GM20000 (cell line): ENCODE measurements around the gene MTAP.

Experiments used
- DNase-seq: peaks from one replicate; pipeline ENCODE4 v3.0.0; 2012; ENCODE audit warnings: low spot score
- TF ChIP-seq, protein P1 (sequence below): IDR thresholded peaks from 2 replicates; pipeline ENCODE4 v1.5.1; 2012; ENCODE audit warnings: mild to moderate bottlenecking, control low read depth; ENCODE audit errors: extremely low read depth, missing control alignments

Gene MTAP

DNA sequence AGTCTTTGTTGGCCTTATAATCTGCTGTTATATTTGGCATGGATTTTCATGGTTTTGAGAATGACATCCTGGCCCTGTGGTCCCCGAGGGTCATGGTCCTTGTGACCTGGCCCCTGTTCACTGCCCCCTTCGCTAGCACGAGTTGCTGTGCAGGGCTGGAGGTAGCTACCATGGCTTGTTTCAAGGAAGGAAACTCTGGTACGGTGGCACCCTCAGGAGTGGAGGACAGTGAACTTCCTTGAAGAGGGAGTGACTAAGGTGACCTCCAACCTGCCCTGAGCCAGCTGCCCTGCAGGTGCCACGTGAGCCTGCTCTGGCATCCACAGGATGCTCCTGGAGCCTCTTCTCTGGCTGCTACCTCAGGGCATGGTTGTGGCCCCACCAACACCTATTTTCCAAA, 62.1 kb downstream of the MTAP start:
- TF ChIP-seq, protein P1, sequence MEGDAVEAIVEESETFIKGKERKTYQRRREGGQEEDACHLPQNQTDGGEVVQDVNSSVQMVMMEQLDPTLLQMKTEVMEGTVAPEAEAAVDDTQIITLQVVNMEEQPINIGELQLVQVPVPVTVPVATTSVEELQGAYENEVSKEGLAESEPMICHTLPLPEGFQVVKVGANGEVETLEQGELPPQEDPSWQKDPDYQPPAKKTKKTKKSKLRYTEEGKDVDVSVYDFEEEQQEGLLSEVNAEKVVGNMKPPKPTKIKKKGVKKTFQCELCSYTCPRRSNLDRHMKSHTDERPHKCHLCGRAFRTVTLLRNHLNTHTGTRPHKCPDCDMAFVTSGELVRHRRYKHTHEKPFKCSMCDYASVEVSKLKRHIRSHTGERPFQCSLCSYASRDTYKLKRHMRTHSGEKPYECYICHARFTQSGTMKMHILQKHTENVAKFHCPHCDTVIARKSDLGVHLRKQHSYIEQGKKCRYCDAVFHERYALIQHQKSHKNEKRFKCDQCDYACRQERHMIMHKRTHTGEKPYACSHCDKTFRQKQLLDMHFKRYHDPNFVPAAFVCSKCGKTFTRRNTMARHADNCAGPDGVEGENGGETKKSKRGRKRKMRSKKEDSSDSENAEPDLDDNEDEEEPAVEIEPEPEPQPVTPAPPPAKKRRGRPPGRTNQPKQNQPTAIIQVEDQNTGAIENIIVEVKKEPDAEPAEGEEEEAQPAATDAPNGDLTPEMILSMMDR: no peak
- no peak for DNase-seq

DNA sequence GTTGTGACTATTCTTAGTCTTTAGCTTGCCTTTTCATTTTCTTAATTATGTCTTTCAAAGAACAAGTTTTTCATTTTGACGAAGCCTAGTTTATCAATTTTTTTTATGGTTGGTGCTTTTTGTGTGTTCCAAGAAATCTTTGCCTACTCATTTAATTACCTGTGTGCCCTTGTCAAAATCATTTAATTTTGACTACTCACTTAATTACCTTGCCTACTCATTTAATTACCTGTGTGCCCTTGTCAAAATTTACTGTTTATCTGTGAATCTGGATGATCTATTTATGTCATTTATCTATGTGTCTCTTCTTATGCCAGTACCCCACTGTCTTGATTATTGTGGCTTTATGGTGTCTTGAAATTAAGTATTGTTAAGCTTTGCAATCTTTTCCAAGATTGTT, 63.9 kb downstream of the MTAP start:
- DNase-seq: no peak
- TF ChIP-seq, protein P1: no peak

DNA sequence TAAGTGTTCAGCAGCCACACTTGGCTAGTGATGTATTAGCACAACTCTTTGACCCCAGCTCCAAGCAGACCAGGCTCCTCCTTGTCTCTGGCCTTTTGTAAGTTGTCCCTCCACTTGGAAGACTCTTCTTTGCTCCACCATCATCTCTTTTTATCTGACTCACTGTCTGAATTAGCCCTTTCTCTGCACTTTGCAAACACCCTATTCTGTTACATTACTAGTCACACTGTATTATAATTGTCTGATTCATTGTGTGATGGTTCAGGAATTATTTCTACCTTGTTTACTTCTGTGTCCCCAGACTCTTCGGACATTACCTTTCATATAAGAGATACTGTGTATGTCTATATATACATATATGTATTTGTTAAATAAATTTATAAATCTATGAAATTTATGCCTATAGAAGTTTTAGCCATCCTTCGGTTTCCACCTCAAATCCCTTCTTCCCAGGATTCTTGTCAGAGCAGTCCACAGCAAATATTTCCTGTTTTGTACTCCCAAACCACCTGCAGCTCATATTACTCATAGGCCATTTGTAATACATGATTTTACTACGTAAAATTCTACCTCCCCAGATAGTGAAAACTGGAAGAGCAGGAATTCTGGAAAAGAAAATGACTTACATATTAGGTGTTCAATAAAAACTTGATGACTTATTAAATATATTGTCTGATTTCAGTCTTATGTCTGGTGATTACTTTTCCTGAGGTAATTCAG, 69.0 kb downstream of the MTAP start:
- TF ChIP-seq, protein P1: no peak
- no peak for DNase-seq

DNA sequence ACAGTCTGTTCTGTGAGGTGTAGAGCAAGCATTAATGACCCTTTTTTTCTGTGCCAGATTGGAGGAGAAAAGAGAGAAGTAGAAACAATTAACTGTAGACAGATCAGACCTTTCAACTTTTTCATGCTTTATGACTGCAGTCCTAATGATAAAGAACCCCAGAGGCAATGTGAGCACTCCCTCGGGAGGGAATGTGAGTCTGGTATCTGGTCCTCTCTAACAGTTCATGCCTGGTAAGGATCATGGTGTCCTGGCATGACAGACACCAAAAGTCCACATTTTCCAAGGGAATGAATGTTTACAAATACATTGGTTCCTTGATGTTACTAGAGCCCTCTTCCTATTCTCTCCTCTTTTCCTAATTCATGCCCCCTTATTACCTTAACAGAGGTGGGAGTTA, 70.3 kb downstream of the MTAP start:
- TF ChIP-seq, protein P1: no peak
- DNase-seq: no peak

DNA sequence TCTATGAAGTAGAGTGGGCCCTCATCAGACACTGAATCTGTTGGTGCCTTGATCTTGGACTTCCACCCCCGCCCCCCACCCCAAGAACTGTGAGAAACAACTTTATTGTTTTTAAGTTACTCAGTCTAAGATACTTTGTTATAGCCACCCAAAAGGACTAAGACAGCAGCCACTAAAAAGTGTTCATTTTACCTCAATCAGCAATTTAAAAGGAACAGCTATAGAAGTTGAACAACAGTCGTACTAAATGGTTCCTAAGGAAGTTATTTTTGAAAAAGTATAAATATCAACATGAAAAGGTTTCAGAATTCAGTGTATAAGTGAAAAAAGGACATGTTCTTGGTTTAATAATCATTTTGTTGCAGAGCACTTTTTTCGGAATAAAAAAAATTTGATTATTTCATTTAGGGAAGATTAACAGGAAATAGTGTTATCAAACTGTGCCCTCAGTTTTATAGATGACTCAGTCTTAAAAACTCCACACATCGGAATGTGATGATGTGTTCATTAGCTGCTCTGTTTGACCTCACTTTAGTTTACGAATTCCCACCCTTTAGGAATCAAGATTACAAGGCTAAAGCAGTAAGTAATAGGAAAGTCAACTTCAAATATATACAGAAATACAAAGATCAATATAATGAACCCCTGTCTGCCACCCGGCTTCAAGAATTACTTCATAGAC, 71.2 kb downstream of the MTAP start:
- TF ChIP-seq, protein P1: no peak
- no peak for DNase-seq

DNA sequence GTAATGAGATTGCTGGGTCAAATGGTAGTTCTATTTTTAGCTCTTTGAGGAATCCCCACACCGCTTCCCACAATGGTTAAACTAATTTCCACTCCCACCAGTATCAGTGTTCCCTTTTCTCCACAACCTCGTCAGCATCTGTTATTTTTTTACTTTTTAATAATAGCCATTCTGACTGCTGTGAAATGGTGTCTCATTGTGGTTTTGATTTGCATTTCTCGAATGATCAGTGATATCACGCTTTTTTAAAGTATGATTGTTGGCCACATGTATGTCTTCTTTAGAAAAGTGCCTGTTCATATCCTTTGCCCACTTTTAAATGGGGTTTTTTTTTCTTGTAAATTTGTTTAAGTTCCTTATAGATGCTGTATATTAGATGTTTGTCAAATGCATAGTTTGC, 73.5 kb downstream of the MTAP start:
- DNase-seq: no peak
- TF ChIP-seq, protein P1: no peak

DNA sequence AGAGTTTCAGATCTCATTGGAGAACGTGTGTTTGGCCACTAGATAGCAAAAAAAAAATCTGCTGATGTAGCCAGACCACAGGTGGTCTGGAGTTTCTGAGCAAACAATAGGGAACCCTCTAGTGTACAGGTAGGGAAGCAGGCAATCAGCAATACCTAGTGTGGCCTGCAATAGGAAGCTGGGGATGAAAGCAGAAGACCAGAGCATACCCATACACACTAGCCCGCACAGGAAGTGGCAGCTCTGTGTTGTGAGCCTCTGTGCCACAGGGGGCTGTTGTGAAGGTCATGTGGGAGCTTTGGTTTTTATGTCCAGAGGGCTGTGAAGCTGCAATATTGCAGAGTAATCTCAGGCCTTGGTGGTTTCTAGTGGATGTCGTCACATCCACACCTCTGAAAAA, 81.2 kb downstream of the MTAP start:
- no peak for DNase-seq
- TF ChIP-seq, protein P1: no peak
